GM21576 (cell line): ENCODE data around the gene RNASE4.
"Not testable (repeated sequence)": the region's sequence is repeated elsewhere in the genome, so short reads cannot be mapped to it uniquely, and the experiment has no call there.

ENCODE experiments used
- ATAC-seq: cut with Tn5 transposase; IDR thresholded peaks from one replicate; pipeline ENCODE4 v1.9.1; 2021; ENCODE audit warnings: mild to moderate bottlenecking, moderate library complexity; ENCODE audit not compliant: unreplicated experiment

Gene RNASE4

DNA sequence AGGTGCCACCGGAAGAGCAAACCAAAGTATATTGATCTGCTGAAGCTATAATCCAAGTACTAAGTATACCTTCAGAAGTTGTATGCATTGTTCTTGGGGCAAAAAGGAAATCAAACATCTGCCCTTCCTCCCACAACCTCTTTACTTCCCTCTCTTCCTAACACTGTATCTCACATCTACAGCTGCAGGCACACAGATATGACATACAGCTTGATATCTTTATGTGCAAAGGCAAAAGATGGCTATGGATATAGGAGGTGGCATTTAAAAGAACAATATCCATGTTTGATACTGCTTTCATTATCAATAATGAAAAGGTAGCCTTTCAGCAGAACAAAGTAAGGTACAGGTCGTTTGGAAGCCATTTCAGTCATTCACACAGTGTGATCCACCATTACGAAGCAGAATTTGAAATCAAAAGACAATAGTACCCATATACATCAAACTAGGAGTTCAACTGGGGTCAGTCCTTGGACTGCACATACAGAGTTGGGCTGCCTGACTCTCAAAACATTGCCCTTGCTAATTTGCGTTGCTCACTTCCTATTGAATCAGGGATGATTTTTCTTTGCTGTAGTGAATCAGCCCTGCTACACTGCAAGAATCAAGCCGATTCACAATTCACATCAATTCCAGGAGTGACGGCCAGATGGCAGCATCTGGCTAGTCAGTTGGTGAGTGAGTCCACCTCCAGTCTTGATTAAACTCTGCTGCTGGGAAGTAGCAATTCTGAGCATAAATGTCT is 13.1 kb downstream of the RNASE4 start:
- ATAC-seq = no peak

DNA sequence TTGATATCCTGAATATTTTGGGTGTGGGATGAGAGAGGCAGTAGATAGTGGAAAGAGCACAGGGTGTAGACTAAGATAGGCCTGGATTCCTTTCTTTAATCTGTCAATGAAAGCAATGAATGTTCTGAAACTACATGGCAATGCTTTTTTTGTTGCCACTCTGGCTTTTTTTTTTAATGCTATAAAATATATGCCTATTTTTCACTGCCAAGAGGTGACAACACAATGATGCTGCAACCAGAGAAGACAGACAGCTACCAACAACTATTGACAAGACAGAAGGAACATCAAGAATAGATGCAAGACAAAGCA is 13.6 kb downstream of the RNASE4 start:
- ATAC-seq = no peak

DNA sequence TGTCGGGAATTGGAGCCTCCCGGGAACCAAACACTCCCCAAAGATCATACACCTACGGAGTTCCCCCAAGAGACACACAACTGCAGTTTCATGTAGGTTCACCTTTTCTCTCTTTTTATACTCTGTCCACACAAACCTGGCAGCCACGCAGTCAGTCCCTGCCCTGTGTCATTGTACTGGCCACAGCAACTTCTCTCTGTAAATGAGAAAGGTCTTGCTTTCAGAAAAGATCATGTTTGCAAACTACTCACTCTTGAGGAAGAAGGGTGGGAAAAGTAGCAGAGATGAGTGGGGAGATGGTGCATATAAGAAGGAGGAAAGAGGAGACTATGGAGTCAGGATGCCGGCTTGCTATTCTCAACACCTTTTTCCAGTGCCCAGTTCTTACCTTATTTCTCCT is 14.6 kb downstream of the RNASE4 start:
- ATAC-seq = no peak

DNA sequence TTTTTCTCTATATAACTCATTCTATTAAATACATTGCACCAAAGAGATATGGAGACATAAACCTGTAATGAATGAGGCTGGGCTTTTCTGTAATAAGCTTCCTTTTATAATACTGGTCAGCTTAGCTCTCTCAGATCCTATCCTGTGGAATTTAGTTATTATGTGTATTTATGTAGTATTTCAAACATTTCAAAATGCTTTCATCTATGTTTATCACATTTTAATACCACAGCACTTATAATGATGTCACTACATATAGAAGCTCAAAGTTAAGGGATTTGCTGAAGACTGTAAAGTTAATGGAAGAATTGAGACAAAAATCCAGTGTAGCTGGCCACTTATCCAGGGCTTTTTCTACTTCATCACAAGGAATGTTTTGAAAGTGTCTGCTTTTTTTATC is 15.6 kb downstream of the RNASE4 start:
- ATAC-seq = no peak

DNA sequence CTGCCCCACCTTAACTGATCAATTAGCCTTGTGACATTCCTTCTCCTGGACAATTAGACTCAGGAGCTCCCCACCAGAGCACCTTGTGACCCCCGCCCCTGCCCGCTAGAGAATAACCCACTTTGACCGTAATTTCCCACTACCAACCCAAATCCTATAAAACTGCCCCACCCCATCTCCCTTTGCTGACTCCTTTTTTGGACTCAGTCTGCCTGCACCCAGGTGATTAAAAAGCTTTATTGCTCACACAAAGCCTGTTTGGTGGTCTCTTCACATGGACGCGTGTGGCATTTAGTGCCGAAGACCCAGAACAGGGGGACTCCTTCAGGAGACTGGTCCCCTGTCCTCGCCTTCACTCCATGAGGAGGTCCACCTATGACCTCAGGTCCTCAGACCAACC is 16.6 kb downstream of the RNASE4 start:
- ATAC-seq = not testable (repeated sequence)

DNA sequence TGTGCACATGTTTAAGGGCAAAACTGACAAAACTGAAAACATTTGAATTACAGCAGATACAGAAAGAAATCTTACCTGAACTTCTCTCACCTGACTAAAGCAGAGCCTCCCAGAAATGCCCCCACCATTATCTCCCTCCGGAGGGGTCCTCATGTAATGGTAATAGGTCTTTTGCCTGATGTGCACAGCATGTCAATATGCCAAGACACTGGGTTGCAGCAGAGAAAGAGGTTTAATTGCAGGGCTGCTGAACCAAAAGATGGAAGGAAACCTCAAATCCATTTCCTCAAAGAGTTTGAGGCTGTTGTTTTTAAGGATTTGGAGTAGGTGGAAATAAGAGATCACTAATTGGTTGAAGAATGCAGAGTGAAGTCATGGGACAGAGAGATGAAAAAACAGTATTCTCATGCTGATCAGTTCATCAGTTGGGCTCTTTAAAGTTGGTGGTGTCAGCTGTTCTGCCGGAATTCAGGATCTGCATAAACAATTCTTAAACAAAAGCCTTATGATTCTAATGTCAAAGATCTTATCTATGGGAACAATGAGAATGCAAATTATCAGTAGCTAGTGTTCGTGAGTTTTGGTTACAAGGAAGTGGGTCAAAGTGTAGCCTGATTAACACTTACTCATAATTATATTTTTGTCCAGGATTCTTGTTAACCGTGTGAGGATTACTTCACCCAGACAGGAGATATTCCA is 22.4 kb downstream of the RNASE4 start:
- ATAC-seq = no peak

DNA sequence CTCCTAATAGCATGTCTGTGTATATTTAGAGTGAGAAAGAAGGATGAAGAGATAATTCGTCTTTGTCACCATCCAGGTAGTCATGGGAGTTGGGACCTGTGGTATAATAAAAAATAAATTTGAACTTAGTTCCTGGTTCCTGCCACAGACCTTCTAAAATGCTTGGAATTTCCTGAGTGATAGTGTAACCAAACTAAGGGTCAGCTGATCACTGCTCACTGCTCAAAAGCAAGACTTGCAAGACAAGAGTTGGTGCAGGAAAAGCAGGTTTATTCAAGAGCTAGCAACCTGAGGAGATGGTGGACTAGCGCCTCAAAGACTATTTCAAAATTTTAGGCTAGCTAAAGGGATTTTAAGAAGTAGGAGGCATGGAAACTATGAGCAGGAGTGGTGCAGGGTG is 23.3 kb downstream of the RNASE4 start:
- ATAC-seq = no peak

DNA sequence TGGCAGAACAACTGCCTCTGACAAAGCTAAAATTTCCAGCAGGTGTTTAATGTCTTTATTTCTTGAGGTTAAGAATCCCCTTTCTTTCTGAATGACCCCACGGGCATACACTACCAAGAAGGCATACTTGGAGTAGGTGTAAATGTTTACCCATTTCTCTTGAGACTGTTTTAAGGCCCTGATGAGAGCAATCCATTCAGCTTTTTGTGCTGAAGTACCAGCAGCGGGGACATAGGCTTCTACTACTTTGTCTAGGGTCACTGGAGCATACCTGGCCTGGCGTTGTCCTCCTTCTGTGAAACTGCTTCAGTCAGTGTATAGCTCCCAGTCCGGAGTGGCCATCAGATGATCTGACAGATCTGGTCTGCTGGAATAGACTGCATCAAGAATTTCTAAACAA is 26.9 kb downstream of the RNASE4 start:
- ATAC-seq = no peak

DNA sequence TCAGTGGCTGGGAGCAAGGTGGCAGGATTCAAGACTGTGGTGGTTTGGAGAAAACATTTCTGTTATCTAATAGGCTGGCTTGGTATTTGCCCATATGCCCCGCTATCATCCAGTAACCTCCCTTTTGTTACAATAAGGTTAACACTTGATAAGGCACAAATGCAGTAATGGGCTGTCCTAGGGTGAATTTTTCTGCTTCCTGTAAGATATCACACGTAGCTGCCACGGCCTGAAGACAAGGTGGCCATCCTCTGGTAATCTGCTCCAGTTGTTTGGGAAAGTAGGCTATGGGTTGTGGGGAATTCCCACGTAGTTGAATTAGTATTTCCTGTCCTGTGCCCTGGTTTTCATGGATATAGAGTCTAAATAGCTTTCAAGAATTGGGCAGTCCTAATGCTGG is 27.3 kb downstream of the RNASE4 start:
- ATAC-seq = no peak

DNA sequence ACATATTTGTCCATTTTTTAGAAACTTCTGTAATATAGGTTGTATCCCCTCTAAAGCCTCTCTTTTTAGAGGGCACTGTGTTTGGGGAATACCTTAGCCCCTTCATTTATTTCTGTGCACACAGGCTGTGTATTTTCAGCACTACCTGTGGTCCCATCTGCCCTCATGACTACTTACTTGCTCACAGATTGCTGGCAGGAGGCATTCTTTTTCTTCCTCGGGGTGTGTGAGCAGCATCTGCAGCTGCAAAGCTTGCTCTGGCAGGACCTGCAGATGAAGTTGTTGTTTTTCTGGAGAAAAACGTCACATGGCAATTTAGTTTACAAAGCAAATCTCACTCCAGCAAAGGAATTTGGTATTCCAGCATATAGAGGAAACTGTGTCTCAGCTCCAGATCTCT is 28.5 kb downstream of the RNASE4 start:
- ATAC-seq = no peak

DNA sequence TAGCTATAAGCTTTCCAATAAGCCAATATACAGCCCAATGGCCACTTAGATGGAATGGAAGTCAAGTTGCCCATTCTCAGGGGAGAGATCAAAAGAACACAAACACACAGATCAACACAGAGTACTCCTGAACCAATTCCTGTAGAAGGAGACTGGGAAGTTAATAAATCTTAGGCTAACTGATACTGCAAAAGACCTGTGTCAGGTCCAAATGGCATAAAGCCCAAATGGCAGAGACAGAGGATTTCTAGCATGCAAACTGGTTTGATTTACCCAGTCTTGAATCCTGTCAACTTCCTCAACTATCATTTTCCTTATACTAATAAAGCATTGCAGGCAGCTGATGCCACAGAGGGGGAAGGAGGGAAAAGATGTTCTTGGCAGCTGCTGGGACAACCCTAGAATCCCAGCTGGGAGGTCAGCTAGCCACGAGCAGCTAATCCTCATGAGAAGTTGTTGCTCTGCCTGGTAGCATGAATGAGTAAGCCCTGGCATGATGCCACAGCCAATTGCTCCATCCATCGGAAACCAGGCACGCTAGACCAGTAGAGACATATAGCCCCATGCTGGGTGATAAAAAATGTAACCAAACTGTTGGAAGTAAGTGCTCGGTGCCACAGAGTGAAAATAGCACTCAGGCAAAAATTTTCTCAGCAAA is 30.4 kb downstream of the RNASE4 start:
- ATAC-seq = no peak

DNA sequence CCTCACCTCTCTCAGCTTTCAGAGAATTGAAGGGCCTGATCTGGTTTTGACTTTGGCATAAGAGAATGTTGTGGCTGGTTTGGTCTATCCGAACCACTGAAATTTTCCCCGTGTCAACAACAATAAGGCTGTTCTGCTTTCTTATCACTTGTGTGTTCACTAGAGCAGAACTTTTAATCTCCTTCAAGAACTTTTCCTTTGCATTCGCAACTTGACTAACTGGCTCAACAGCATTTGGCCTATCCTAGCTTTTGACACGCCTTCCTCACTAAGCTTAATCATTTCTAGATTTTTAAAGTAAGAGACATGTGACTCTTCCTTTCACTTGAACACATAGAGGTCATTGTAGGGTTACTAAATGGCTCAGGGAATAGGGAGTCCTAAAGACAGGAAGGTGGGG is 35.4 kb downstream of the RNASE4 start:
- ATAC-seq = no peak

DNA sequence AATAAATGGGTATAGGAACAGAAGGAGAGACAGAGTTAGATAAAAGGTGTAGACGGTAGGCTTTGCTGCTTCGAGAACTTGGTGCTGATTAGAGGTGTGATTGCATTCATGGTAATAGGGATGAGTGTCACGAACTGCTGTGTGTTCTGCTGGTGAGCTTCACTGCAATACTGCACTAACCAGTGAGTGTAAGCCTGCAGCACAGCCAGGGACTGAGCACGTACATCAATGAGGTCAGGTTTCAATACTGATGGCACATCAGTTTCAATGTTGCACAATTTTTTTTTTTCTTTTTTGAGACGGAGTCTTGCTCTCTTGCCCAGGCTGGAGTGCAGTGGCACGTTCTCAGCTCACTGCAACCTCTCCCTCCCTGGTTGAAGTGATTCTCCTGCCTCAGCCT is 36.4 kb downstream of the RNASE4 start:
- ATAC-seq = no peak

DNA sequence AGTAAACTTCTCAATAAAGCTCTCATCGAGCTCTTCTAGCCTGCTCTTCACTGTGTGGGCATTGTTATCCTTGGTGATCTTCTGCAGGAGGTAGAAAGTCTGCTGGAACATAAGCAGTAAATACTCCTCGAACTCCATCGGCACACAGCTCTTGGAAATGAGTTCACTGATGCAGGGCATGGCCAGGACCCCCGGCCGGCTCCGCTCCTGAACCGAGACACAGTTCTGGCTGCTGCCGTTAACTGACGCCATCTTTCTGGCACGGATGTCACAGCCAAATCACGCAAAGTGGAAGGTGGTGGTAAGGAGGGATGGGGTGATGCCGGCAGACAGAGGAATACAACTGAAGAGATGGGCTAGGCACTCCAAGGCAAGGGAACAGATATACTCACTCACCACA is 37.7 kb downstream of the RNASE4 start:
- ATAC-seq = no peak

DNA sequence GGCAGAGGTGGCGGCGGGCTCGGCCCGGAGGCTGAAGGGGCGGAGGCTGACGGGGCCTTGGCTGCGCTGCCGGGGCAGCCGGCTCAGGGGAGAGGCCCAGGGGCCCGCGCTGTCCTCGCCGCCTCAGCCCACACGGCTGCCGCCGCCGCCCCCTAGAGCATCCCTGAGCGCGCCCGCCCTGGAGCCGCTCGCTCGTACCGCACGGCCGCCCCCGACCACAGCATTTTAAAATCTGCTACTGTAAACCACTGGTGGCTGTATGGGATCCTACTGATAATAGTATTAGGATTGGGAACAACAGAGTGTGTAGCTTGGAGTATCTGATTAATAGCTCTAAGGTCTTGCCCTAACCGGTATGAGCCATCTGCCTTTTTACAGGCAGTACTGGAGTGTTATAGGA is 39.1 kb downstream of the RNASE4 start:
- ATAC-seq = no peak

DNA sequence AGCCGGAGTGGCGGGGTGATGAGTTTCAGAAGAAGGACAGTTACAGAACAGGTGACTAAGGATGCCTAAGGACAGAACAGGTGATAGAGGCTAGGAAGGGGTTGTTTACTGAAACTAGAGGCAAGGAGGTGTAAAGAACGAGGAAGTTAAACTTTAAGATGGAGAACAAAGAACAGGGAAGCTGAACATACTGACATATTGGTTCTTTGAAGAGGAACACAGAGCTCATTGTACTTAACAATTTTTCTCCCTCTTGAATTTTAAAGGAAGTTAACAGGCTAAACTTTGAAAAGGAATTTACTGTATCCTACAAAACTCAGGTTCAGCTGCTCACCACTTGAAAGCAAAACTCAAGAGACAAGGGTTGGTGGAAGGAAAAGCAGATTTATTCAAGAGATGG is 41.8 kb downstream of the RNASE4 start:
- not testable (repeated sequence) for ATAC-seq

DNA sequence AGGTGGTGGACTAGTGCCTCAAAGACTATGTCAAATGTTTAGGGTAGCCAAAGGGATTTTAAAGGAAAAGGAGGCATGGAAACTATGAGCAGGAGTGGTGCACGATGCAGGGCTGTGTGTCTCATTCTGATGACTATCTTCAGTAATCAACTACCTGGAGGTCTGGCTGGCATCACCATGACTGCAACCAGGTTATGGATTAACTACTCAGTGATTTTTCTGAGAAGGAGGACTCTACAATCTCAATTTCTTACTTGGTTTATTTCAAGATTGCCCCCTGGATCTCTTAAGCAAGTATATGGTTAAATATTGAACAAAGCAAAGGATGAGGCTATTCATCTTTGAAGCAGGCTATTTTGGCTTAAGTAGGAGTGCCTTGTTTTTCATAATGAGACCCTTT is 42.2 kb downstream of the RNASE4 start:
- no peak for ATAC-seq

DNA sequence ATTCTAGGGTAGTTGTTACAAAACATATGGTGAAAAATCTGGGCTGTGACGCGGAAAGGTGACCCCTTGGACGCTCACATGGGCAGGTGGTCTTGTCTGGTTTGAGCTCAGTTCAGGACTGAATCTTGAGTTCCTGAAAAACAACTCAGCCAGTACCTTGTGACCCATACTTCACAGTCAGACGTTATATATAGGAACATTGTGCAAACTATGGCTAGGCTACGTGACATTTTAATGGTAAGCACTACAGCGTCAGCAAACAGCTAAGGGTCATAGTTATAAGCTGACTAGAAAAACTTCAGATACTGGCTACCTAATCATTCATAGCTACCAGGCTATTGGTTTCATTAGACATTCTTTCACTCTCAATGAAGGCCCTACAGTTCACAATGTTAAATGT is 46.5 kb downstream of the RNASE4 start:
- no peak for ATAC-seq

DNA sequence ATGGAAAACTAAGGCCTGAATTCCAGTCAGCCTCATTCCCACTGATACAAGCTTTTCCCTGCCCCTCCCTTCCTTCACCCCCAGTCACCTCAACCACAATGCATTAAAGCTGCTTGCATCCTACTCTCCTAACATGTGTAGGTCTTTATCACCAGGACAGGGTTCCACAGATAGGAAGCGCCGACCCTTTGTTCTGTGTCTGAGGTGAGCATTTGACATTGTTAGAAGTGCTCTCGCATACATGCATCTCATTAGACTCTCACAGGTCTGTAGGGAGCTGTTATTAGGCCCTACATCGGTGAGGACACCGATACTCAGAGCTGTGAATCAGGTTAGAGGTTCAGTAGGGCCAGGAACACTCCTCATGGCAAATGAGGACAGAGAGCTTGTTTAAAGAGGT is 48.1 kb downstream of the RNASE4 start:
- ATAC-seq = no peak

DNA sequence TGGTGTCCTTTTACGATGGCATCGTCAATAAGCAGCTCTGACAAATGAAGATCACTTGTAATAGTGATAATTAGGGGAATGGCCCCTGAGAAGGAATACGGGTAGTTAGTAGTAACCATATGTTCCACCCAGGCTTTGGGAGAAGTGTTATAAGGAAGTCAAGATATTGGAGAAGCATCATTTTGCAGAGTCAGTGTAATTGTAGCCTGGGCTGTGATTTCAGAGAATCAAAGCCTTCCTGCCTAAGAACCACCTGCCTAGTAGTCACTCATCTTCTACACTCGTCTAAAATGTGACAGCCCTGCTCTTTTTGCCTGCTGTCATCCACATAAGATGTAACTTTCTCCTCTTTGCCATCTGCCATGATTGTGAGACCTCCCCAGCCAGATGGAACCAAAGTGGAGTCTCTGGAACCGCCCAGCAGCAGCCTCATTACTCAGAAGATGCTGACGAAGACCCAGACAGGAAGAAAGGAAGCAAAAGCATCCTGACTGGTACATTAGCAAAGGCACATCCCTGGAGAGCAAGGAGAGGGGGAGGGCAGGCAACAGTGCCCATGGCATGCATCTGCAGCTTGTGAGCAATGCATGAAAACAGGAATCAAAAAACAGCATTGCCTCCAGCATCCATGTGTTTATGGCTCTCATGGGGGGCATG is 48.7 kb downstream of the RNASE4 start:
- ATAC-seq = no peak

DNA sequence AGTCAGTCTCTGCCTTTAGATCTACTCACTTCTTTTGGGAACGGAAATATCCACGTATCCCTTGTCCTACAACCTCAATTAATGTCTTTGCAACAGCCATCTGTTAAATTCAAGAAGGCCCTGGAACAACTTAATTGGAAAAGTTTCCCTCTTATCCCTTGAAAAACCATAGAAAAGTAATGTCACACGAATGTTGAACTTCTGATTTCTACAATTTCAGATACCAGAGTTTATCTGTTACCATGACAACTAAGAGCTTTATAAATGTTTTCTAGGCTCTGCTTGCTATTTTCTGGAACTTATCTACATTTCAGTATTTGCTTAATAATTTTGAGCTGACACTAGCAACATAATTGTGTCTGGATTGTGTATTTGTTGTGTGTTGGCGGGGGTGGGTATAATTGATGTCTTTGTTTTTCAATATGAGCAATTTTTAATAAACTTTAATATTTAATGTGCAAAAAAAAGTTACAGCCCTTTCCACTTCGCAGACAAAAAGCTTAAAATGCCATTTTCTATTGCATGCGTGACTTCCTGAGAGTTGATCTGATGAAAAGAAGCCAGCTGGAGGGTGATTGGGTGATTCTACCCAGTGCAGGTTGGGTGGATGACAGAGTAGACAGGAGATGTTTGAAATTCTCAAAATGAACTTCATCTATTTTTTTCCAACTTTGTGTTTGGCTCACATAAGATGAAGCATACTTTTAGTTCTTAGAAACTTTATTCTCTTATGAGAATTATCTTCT is 49.5 kb downstream of the RNASE4 start:
- ATAC-seq = no peak
